Measurements from ENCODE around the gene ADGRL1.
"Not testable (repeated sequence)": the region's sequence is repeated elsewhere in the genome, so short reads cannot be mapped to it uniquely, and the experiment has no call there.

The ADGRL1 gene

DNA sequence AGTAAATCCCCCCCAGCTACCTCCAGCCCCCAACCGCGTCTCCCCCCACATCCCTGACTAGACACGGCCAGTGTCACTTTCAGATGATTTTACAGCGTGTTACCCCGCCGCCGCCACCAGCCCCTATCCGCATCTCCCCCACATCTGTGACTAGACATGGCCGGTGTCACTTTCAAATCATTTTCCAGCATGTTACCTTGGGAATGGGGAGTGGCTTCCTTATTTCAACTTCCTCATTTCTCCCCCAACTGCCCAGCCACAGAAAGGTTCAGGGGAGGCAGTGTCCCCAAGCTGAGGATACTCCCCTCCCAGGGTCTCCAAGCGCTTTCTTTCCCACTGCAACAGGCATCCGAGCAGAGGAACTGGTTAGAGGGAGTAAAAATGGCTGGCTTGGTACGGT is 18.4 kb downstream of the ADGRL1 start:
- in situ Hi-C loops (cut with HindIII; ENCODE audit: low sequenced_read_pairs): no loop called here
- DNase-seq (ENCODE audit: low read depth, low spot score): no peak
- TF ChIP-seq, protein P1, sequence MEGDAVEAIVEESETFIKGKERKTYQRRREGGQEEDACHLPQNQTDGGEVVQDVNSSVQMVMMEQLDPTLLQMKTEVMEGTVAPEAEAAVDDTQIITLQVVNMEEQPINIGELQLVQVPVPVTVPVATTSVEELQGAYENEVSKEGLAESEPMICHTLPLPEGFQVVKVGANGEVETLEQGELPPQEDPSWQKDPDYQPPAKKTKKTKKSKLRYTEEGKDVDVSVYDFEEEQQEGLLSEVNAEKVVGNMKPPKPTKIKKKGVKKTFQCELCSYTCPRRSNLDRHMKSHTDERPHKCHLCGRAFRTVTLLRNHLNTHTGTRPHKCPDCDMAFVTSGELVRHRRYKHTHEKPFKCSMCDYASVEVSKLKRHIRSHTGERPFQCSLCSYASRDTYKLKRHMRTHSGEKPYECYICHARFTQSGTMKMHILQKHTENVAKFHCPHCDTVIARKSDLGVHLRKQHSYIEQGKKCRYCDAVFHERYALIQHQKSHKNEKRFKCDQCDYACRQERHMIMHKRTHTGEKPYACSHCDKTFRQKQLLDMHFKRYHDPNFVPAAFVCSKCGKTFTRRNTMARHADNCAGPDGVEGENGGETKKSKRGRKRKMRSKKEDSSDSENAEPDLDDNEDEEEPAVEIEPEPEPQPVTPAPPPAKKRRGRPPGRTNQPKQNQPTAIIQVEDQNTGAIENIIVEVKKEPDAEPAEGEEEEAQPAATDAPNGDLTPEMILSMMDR (IDR thresholded peaks at IDR 0.05; ENCODE audit: low read depth, low read length): no peak
- no peak overlapping the region for H3K4me3 ChIP-seq (ENCODE audit: low read depth, low read length)

DNA sequence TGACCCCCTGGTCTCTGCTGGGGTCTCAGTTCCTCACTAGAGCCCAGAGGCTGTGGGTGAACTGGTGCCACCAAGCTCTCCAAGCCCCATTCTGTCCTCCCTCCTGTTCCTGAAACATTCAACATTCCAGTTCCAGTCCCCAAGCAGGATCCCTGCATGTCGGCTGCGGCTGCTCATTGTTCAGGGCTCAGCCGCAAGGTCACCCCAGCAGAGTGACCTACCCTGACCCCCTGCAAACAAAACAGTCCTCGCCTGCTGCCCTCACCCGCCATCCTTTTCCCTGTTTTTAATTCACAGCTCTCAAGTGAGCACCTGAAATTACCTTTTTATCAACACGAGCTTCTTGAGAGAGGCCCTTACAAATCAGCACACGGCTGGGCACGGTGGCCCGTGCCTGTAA is 19.3 kb downstream of the ADGRL1 start:
- DNase-seq (ENCODE audit: low read depth, low spot score); H3K4me3 ChIP-seq (ENCODE audit: low read depth, low read length); in situ Hi-C loops (cut with HindIII; ENCODE audit: low sequenced_read_pairs): not testable (repeated sequence)

DNA sequence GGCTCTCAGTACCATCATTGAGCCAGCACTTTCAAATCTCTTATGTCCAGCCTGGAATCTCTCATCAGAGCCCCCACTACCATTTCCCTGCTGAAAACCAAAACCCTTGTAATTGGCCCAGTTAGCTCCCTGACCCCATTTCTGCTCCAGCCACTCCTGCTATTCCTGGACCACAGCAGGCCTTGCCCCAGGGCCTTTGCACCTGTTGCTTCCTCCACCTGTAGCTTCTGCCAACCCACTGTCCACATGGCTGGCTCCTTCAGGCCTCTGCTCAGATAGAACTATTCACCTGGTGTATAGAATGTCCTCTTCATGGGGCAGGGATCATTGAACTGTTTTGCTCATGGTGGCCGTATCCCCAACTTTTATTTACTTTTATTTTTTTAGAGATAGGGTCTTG is 20.3 kb downstream of the ADGRL1 start:
- H3K4me3 ChIP-seq (ENCODE audit: low read depth, low read length); in situ Hi-C loops (cut with HindIII; ENCODE audit: low sequenced_read_pairs); DNase-seq (ENCODE audit: low read depth, low spot score): not testable (repeated sequence)

- DNase-seq (ENCODE audit: low read depth, low spot score): no peak
- in situ Hi-C loops (cut with HindIII; ENCODE audit: low sequenced_read_pairs): no loop called here
- no peak overlapping the region for H3K4me3 ChIP-seq (ENCODE audit: low read depth, low read length)
- TF ChIP-seq, protein P1 (IDR thresholded peaks at IDR 0.05; ENCODE audit: low read depth, low read length): no peak
Observed at GRCh38 chr19:14185158-14185557, 20.8 kb downstream of the ADGRL1 start.

DNA sequence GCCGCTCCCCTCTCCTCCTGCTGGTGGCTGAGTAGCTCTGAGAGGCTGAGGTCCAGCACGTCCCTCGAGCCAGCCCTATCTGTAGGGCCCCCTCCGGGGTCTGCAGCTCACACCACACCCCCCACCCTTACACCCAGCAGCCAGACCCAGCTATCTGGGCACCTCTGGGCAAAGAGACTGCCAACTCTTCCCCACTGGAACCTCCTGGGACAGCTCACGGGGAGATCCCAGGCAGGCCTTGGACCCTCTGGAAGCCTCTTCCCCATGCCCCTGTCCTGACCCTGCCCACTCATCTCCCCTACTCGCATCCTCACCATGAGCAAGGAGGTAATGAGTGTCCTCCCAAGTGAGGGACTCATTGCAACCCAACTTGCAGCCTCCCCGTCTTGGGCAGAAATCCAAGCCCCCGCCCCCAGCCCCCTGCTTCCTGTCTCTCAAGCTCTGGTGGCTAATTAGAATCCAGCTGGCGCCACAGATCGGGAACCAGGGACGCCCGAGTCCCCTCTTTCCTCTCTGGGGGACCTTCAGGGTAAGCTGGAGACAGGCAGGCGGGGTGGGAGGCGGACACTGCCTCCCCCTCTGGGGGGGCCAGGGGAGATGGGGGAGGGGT is 22.1 kb downstream of the ADGRL1 start:
- in situ Hi-C loops (cut with HindIII; ENCODE audit: low sequenced_read_pairs): no loop called here
- TF ChIP-seq, protein P1 (IDR thresholded peaks at IDR 0.05; ENCODE audit: low read depth, low read length): no peak
- H3K4me3 ChIP-seq (ENCODE audit: low read depth, low read length): no peak overlapping the region
- no peak for DNase-seq (ENCODE audit: low read depth, low spot score)

DNA sequence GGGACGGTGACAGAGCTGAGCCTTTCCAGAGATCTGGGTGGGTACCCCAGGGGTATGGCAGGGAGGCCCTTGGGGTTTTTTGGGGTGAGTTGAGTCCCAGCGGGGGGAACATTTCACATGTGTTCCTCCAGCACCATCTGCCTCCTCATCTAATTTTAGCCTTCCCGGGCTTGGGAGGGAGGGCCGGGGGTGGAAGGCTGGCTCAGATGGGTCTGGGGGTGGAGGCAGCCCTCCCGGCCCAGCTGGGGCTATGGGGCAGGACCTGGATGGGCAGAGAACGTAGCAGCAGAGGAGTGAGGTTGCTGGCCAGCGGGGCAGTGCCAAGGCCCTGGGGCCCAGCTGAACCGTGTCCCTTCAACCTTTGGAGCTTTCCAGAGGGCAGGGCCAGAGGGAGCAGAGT is 23.5 kb downstream of the ADGRL1 start:
- no peak overlapping the region for H3K4me3 ChIP-seq (ENCODE audit: low read depth, low read length)
- TF ChIP-seq, protein P1 (IDR thresholded peaks at IDR 0.05; ENCODE audit: low read depth, low read length): no peak
- DNase-seq (ENCODE audit: low read depth, low spot score): no peak
- in situ Hi-C loops (cut with HindIII; ENCODE audit: low sequenced_read_pairs): no loop called here

- DNase-seq (ENCODE audit: low read depth, low spot score): no peak
- in situ Hi-C loops (cut with HindIII; ENCODE audit: low sequenced_read_pairs): no loop called here
- H3K4me3 ChIP-seq (ENCODE audit: low read depth, low read length): no peak overlapping the region
- TF ChIP-seq, protein P1 (IDR thresholded peaks at IDR 0.05; ENCODE audit: low read depth, low read length): no peak
Observed at GRCh38 chr19:14181906-14182305, 24.1 kb downstream of the ADGRL1 start.

- in situ Hi-C loops (cut with HindIII; ENCODE audit: low sequenced_read_pairs); H3K4me3 ChIP-seq (ENCODE audit: low read depth, low read length); DNase-seq (ENCODE audit: low read depth, low spot score): not testable (repeated sequence)
Observed at GRCh38 chr19:14181199-14181598, 24.8 kb downstream of the ADGRL1 start.
